Chondrocyte (in vitro differentiated cells): ENCODE measurements around the gene CIC. TPM values are rescaled to one million over a fixed set of nuclear protein-coding genes. Genes with fewer than 3 reads are reported as not detected.

Experiments used
- DNase-seq: peaks from one replicate; pipeline ENCODE4 v3.0.0; 2021; ENCODE audit warnings: mixed read lengths, low spot score
- H3K27ac Mint-ChIP-seq: one replicate; pipeline ENCODE4 v1.8.0; 2021; ENCODE audit warnings: mild to moderate bottlenecking, moderate library complexity, mixed read lengths; ENCODE audit not compliant: unreplicated experiment
- H3K27me3 Mint-ChIP-seq: 2 replicates; pipeline ENCODE4 v1.8.0; 2021; ENCODE audit warnings: low read depth, mixed read lengths
- H3K36me3 Mint-ChIP-seq: 2 replicates; pipeline ENCODE4 v1.8.0; 2021; ENCODE audit warnings: low read depth, mixed read lengths
- H3K4me1 Mint-ChIP-seq: 2 replicates; pipeline ENCODE4 v1.8.0; 2021; ENCODE audit warnings: low read depth, mild to moderate bottlenecking, mixed read lengths
- H3K4me3 Mint-ChIP-seq: one replicate; pipeline ENCODE4 v1.8.0; 2021; ENCODE audit warnings: mild to moderate bottlenecking, moderate library complexity, mixed read lengths; ENCODE audit not compliant: unreplicated experiment
- H3K9me3 Mint-ChIP-seq: 2 replicates; pipeline ENCODE4 v1.8.0; 2021; ENCODE audit warnings: low read depth, mixed read lengths
- total RNA-seq: library from RNA; stranded (reverse); gene quantifications from 3 replicates; pipeline ENCODE4 v1.2.1, GENCODE V29; 2021
- TF ChIP-seq, protein P1 (sequence below): fragments of 200-600 bp; sonication (generic); IDR thresholded peaks from 2 replicates; pipeline ENCODE4 v1.5.0; 2021; ENCODE audit warnings: antibody characterized with exemption, mild to moderate bottlenecking, moderate library complexity

The CIC gene
- total RNA-seq, 1 donor from 2014 or later = 83.6 TPM

DNA sequence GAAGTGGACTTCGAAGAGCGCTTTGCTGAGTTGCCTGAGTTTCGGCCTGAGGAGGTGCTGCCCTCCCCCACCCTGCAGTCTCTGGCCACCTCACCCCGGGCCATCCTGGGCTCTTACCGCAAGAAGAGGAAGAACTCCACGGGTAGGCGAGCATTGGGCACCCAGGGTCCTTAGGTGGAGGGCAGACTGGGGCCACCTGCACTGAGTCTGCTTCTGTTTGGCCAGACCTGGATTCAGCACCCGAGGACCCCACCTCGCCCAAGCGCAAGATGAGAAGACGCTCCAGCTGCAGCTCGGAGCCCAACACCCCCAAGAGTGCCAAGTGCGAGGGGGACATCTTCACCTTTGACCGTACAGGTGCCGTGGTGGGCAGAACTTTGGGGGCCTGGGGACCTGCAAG lies 24.9 kb downstream of the CIC start:
- Mint-ChIP-seq H3K27me3 (no peaks in the 10 kb centered on the region), H3K36me3 (peaks cover 13% of the 10 kb centered on the region), H3K9me3 (no peaks in the 10 kb centered on the region), H3K27ac (no peak overlapping the region), H3K4me1 (no peaks in the 10 kb centered on the region), H3K4me3 (no peak overlapping the region)
- no peak for DNase-seq
- TF ChIP-seq, protein P1, sequence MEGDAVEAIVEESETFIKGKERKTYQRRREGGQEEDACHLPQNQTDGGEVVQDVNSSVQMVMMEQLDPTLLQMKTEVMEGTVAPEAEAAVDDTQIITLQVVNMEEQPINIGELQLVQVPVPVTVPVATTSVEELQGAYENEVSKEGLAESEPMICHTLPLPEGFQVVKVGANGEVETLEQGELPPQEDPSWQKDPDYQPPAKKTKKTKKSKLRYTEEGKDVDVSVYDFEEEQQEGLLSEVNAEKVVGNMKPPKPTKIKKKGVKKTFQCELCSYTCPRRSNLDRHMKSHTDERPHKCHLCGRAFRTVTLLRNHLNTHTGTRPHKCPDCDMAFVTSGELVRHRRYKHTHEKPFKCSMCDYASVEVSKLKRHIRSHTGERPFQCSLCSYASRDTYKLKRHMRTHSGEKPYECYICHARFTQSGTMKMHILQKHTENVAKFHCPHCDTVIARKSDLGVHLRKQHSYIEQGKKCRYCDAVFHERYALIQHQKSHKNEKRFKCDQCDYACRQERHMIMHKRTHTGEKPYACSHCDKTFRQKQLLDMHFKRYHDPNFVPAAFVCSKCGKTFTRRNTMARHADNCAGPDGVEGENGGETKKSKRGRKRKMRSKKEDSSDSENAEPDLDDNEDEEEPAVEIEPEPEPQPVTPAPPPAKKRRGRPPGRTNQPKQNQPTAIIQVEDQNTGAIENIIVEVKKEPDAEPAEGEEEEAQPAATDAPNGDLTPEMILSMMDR = no peak

DNA sequence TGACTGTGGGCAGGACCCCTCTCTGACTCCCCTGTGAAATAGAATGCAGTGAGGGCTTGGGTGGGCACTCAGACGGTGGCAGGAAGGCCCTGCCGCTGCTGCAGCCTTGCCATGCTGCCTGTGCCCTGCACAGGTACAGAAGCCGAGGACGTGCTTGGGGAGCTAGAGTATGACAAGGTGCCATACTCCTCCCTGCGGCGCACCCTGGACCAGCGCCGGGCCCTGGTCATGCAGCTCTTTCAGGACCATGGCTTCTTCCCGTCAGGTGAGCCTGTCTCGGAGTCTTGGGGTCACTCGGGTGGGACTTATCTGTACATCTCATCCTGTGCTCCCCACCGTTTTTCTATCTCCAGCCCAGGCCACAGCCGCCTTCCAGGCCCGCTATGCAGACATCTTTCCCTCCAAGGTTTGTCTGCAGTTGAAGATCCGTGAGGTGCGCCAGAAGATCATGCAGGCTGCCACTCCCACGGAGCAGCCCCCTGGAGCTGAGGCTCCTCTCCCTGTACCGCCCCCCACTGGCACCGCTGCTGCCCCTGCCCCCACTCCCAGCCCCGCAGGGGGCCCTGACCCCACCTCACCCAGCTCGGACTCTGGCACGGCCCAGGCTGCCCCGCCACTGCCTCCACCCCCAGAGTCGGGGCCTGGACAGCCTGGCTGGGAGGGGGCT lies 25.6 kb downstream of the CIC start:
- TF ChIP-seq, protein P1 = no peak
- H3K4me1 Mint-ChIP-seq = no peaks in the 10 kb centered on the region
- H3K27ac Mint-ChIP-seq = no peak overlapping the region
- H3K27me3 Mint-ChIP-seq = no peaks in the 10 kb centered on the region
- no peaks in the 10 kb centered on the region for H3K9me3 Mint-ChIP-seq
- H3K4me3 Mint-ChIP-seq = no peak overlapping the region
- DNase-seq = no peak
- H3K36me3 Mint-ChIP-seq = peaks cover 11% of the 10 kb centered on the region

DNA sequence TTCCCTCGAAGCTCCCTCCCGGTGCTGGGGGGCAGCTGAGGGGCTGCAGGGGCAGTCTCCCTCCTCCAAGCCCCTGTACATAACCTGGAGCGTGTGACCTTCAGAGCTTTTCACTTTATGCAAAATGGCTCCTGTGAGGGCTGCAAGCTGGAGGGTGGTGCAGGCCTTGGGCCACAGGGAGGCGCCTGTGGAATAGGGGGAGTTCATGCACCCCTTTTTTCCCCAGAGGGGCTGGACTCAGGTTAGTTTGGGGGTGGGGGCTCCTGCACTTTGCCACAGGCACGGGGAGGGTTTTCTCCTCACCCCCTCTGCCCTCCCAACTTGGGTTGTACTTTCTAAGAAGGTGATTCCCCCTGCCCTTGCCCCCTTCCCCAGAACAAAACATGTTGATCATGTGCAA lies 26.3 kb downstream of the CIC start:
- no peaks in the 10 kb centered on the region for H3K9me3 Mint-ChIP-seq
- no peaks in the 10 kb centered on the region for H3K27me3 Mint-ChIP-seq
- TF ChIP-seq, protein P1 = no peak
- H3K4me3 Mint-ChIP-seq = no peak overlapping the region
- H3K4me1 Mint-ChIP-seq = no peaks in the 10 kb centered on the region
- H3K27ac Mint-ChIP-seq = no peak overlapping the region
- peaks cover 11% of the 10 kb centered on the region for H3K36me3 Mint-ChIP-seq
- no peak for DNase-seq

DNA sequence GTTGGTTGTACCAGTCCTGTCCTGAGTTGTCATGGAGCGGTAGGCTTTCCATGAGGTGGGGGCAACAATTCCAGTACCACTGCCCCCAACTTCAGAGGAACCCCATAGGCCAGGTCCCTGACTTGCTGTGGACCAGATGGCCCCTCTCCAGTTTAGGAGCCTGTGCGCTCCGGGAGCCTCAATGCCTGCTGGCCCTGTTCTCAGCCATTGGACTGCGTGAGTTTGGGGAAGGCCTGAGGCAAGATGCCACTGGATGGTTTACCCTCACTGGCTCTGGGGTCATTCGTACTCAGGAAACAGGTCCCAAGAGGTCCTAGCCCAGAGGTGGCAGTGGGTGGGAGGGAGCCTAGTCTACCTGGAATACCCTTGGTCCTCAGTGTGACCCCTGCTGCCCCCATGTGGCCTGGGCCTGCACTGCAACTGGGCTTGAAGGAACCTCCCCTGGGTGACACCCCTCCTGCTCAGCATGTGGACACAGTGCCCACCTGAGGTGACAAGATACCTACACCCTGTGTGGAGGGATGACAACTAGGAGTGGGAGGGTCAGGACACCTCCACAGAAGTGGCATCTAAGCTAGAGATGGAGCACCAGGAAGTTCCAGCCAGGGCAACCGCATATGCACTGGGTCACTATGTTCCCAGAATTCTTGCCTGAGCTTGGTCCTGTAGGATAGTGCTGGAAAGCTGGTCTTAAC lies 26.9 kb downstream of the CIC start:
- DNase-seq = no peak
- no peaks in the 10 kb centered on the region for H3K27me3 Mint-ChIP-seq
- H3K9me3 Mint-ChIP-seq = no peaks in the 10 kb centered on the region
- no peak overlapping the region for H3K4me3 Mint-ChIP-seq
- peaks cover 11% of the 10 kb centered on the region for H3K36me3 Mint-ChIP-seq
- TF ChIP-seq, protein P1 = peak; percentile 87
- H3K27ac Mint-ChIP-seq = no peak overlapping the region
- H3K4me1 Mint-ChIP-seq = no peaks in the 10 kb centered on the region

DNA sequence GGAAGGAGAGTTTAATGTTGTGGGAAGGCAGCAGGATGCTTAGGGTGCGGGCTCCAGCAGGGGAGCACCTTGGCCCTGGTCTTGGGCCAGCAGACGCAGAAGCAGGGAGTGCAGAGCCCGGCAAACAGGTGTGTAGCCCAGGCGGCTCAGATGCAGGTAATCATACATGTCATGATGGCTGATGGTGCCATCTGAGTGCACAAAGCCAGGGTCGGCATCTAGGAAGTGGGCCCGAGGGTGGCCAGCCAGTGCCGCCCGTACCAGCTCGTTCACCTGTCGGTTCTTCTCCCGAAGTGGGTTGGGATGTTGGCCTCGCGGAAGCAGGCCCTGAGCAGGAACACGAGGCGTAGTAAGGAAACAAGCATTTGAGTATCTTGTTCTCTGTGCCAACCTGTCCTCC lies 28.0 kb downstream of the CIC start:
- TF ChIP-seq, protein P1 = no peak
- DNase-seq = no peak
- peaks cover 8% of the 10 kb centered on the region for H3K4me1 Mint-ChIP-seq
- no peak overlapping the region for H3K27ac Mint-ChIP-seq
- no peaks in the 10 kb centered on the region for H3K27me3 Mint-ChIP-seq
- H3K36me3 Mint-ChIP-seq = peaks cover 7% of the 10 kb centered on the region
- H3K9me3 Mint-ChIP-seq = no peaks in the 10 kb centered on the region
- no peak overlapping the region for H3K4me3 Mint-ChIP-seq
